GM12878 (cell line): ENCODE results near the gene TBC1D2B. TPM values are rescaled to one million over a fixed set of nuclear protein-coding genes. Genes with fewer than 3 reads are reported as not detected.

ENCODE experiments used
- ATAC-seq: fragments of 200-7000 bp; cut with Tn5 transposase; 3 replicates; pipeline ENCODE4 v1.9.1; 2020; ENCODE audit warnings: mild to moderate bottlenecking, moderate library complexity
- BruUV-seq: library from RNA; stranded (reverse); fragments of 400-500 nt; replicated peaks from 2 replicates; lab custom pipeline; 2021; lab: Mats Ljungman, UMichigan
- CTCF ChIA-PET: fragments of 300-600 bp; sonication (Branson Sonifier 250); formaldehyde crosslinking; extraction: SDS; loops from one replicate; lab custom pipeline; 2021; ENCODE audit warnings: inconsistent platforms; lab: Yijun Ruan, JAX
- POLR2A ChIA-PET: fragments of 350-600 bp; formaldehyde crosslinking; extraction: SDS; loops from one replicate; lab custom pipeline; 2021; ENCODE audit warnings: inconsistent platforms; lab: Charles Lee
- RAD21 ChIA-PET: fragments of 300-600 bp; sonication (Branson Sonifier 250); formaldehyde crosslinking; loops from one replicate; lab custom pipeline; 2023; ENCODE audit warnings: antibody characterized with exemption; ENCODE audit not compliant: unreplicated experiment; lab: Charles Lee
- SMC1A ChIA-PET: fragments of 300-600 bp; sonication (Branson Sonifier 250); formaldehyde crosslinking; loops from one replicate; lab custom pipeline; 2023; ENCODE audit not compliant: unreplicated experiment, uncharacterized antibody; lab: Charles Lee
- DNase-seq: peaks from one replicate; pipeline ENCODE4 v3.0.0-alpha.2; 2011; ENCODE audit warnings: low read depth, low spot score
- FAIRE-seq: peaks from 3 replicates; lab custom pipeline; 2011; peaks lifted over from hg19 to GRCh38; lab: Jason Lieb, UNC
- H2AFZ ChIP-seq: 2 replicates; pipeline ENCODE4 v1.6.0; 2011; ENCODE audit warnings: low read depth, low read length, control low read depth; ENCODE audit not compliant: control insufficient read depth
- H3K27ac ChIP-seq: 2 replicates; pipeline ENCODE4 v1.5.1; 2011; ENCODE audit warnings: control low read depth; ENCODE audit not compliant: control insufficient read depth, insufficient read depth
- H3K27me3 ChIP-seq, 2 experiments: replicated peaks in 1 of 2; 2 replicates each; pipeline versions ENCODE4 v1.6.0 to v1.6.1; 2011; ENCODE audit warnings: low read length in 1 of 2; ENCODE audit not compliant: control insufficient read depth in 2 of 2, insufficient read depth in 2 of 2
- H3K36me3 ChIP-seq, 2 experiments: 2 replicates each; pipeline ENCODE4 v1.5.1; 2011; ENCODE audit warnings: low read length in 1 of 2; ENCODE audit not compliant: control insufficient read depth in 2 of 2, insufficient read depth in 2 of 2
- H3K4me1 ChIP-seq: 2 replicates; pipeline ENCODE4 v1.6.1; 2011; ENCODE audit warnings: mild to moderate bottlenecking, low read length, moderate library complexity, mixed read lengths; ENCODE audit not compliant: control insufficient read depth, insufficient read depth
- H3K4me2 ChIP-seq: 2 replicates; pipeline ENCODE4 v1.6.0; 2011; ENCODE audit warnings: control low read depth; ENCODE audit not compliant: control insufficient read depth, insufficient read depth
- H3K4me3 ChIP-seq: fragments of 200-600 bp; sonication (generic); 2 replicates; pipeline ENCODE4 v1.5.1; 2016
- H3K79me2 ChIP-seq: 2 replicates; pipeline ENCODE4 v1.6.0; 2011; ENCODE audit warnings: low read length; ENCODE audit not compliant: control insufficient read depth, insufficient read depth
- H3K9ac ChIP-seq: 2 replicates; pipeline ENCODE4 v1.8.0; 2011; ENCODE audit warnings: low read length, control low read depth, mixed read lengths; ENCODE audit not compliant: control insufficient read depth, insufficient read depth
- H3K9me3 ChIP-seq: replicated peaks from 3 replicates; pipeline ENCODE4 v1.5.1; 2011; ENCODE audit warnings: mild to moderate bottlenecking, low read length; ENCODE audit not compliant: control insufficient read depth, insufficient read depth
- H4K20me1 ChIP-seq: 2 replicates; pipeline ENCODE4 v1.6.0; 2011; ENCODE audit not compliant: control insufficient read depth, insufficient read depth
- ATF7 ChIP-seq: fragments of 450-650 bp; IDR thresholded peaks from 2 replicates; pipeline ENCODE4 v1.6.1; 2016; ENCODE audit warnings: low read depth, mild to moderate bottlenecking
- E2F4 ChIP-seq: IDR thresholded peaks from 2 replicates; pipeline ENCODE4 v1.6.1; 2012; ENCODE audit warnings: low read depth, low read length, improper control_type of control experiment
- GATAD2B ChIP-seq: fragments of 450-650 bp; conservative IDR thresholded peaks from 2 replicates; pipeline ENCODE4 v1.6.1; 2017; ENCODE audit warnings: low read depth, mild to moderate bottlenecking, moderate library complexity
- IKZF2 ChIP-seq, 2 experiments: fragments of 450-650 bp; IDR thresholded peaks; 2 replicates each; pipeline ENCODE4 v1.6.1; 2017; ENCODE audit warnings: mild to moderate bottlenecking in 2 of 2, moderate library complexity in 2 of 2
- MEF2A ChIP-seq: IDR thresholded peaks from 2 replicates; pipeline ENCODE4 v1.6.1; 2011; ENCODE audit warnings: low read depth, mild to moderate bottlenecking, low read length, moderate library complexity; ENCODE audit not compliant: insufficient read depth
- MLLT1 ChIP-seq: fragments of 450-650 bp; IDR thresholded peaks from 2 replicates; pipeline ENCODE4 v1.6.1; 2016; ENCODE audit warnings: mild to moderate bottlenecking
- MYC ChIP-seq: IDR thresholded peaks from 2 replicates; pipeline ENCODE4 v1.6.1; 2011; ENCODE audit warnings: mild to moderate bottlenecking, low read length, moderate library complexity, inconsistent platforms; ENCODE audit not compliant: insufficient read depth, insufficient replicate concordance, insufficient read length, severe bottlenecking
- NFYB ChIP-seq: IDR thresholded peaks from 2 replicates; pipeline ENCODE4 v1.6.1; 2011; ENCODE audit warnings: low read depth, mild to moderate bottlenecking, low read length, improper control_type of control experiment, moderate library complexity; ENCODE audit not compliant: insufficient read depth
- NR2F1 ChIP-seq: fragments of 450-650 bp; conservative IDR thresholded peaks from 2 replicates; pipeline ENCODE4 v1.6.1; 2017; ENCODE audit warnings: mild to moderate bottlenecking
- PAX8 ChIP-seq: fragments of 450-650 bp; IDR thresholded peaks from 2 replicates; pipeline ENCODE4 v1.6.1; 2017; ENCODE audit warnings: mild to moderate bottlenecking, moderate library complexity
- PBX3 ChIP-seq: IDR thresholded peaks from 2 replicates; pipeline ENCODE4 v1.6.1; 2011; ENCODE audit warnings: mild to moderate bottlenecking, low read depth, low read length, moderate library complexity; ENCODE audit not compliant: insufficient replicate concordance
- PML ChIP-seq: IDR thresholded peaks from 2 replicates; pipeline ENCODE4 v1.6.1; 2012; ENCODE audit warnings: low read length, inconsistent platforms
- RAD21 ChIP-seq: IDR thresholded peaks from 2 replicates; pipeline ENCODE4 v1.6.1; 2011; ENCODE audit warnings: mild to moderate bottlenecking, low read depth, low read length, moderate library complexity; ENCODE audit not compliant: insufficient read depth
- SMC3 ChIP-seq: IDR thresholded peaks from 2 replicates; pipeline ENCODE4 v1.6.1; 2011; ENCODE audit warnings: low read length, improper control_type of control experiment, borderline replicate concordance
- SREBF2 ChIP-seq: IDR thresholded peaks from 2 replicates; pipeline ENCODE4 v1.6.1; 2012; ENCODE audit warnings: mild to moderate bottlenecking, low read length
- TCF12 ChIP-seq: IDR thresholded peaks from 2 replicates; pipeline ENCODE4 v1.6.1; 2011; ENCODE audit warnings: low read depth, mild to moderate bottlenecking, low read length
- ZNF217 ChIP-seq: fragments of 450-650 bp; IDR thresholded peaks from 2 replicates; pipeline ENCODE4 v1.6.1; 2017; ENCODE audit warnings: antibody characterized with exemption, mild to moderate bottlenecking
- ZNF687 ChIP-seq: fragments of 450-650 bp; IDR thresholded peaks from 2 replicates; pipeline ENCODE4 v1.6.1; 2017; ENCODE audit warnings: mild to moderate bottlenecking, moderate library complexity
- WGBS: methylation state at CpG from one replicate; pipeline ENCODE4 v1.1.6; 2016; ENCODE audit warnings: low lambda C conversion rate; ENCODE audit not compliant: insufficient replicate concordance, insufficient coverage; ENCODE audit errors: missing lambda C conversion rate; 5-methylcytosine and 5-hydroxymethylcytosine counted together
- in situ Hi-C: fragments of 300-500 bp; cut with MboI; formaldehyde crosslinking; loops from 9 replicates; pipeline ENCODE4 v1.14.3; 2018; ENCODE audit warnings: mixed read lengths
- intact Hi-C: fragments of 100-400 bp; cut with micrococcal nuclease; formaldehyde crosslinking; loops from one replicate; pipeline ENCODE4 v1.14.2; 2022; ENCODE audit not compliant: unreplicated experiment
- polyA plus RNA-seq, 11 experiments: library from polyadenylated mRNA; depleted of rRNA in 4 of 11; unstranded in 6 of 11; stranded (reverse) in 5 of 11; fragments of >200 nt; fragmentation: Nextera tagmentation in 4 of 11; fragmentation: Illumina TruSeq in 1 of 11; extraction: Ambion mirVana in 4 of 11; extraction: Trizol in 1 of 11; gene quantifications; 1 replicate in 1 of 11; 2 replicates in 10 of 11; pipeline versions ENCODE4 v1.2.1 to v1.2.3, GENCODE V29; 2011 to 2016; ENCODE audit warnings: inconsistent platforms in 2 of 11, missing spikeins in 2 of 11, low read depth in 1 of 11
- total RNA-seq, 4 experiments: library from RNA; depleted of rRNA in 3 of 4; stranded (reverse); fragments of >200 nt in 3 of 4; fragmentation: Illumina TruSeq in 1 of 4; extraction: Trizol in 1 of 4; gene quantifications; 2 replicates each; pipeline versions ENCODE4 v1.2.1 to v1.2.3, GENCODE V29; 2013 to 2021

The TBC1D2B gene
- total and polyA plus RNA-seq, 10 of the 15 experiments (the other 5 are each of a cell fraction or from before 2014, with no cell fraction given) = 1.3 to 53.4 (median 19.4) TPM

- peaks cover 8 to 20% of the 10 kb centered on the region in 2 experiments for H3K36me3 ChIP-seq
- no peak overlapping the region for H3K4me3 ChIP-seq
- ChIA-PET POLR2A (interaction anchor here (1.1 kb wide), 1 partner anchor 109 kb away, joined by 3 read pairs; no protein-coding TSS in a partner anchor), CTCF (interaction anchor here (0.6 to 3.7 kb wide), 17 partner anchors 13 to 241 kb away, joined by 3 to 72 read pairs (median 5); no protein-coding TSS in a partner anchor), RAD21 (interaction anchor here (0.6 to 2.4 kb wide), 8 partner anchors 51 to 240 kb away, joined by 3 to 25 read pairs (median 3); no protein-coding TSS in a partner anchor), SMC1A (interaction anchor here (1.1 to 3.3 kb wide), 4 partner anchors 20 to 109 kb away, joined by 3 to 29 read pairs (median 4); no protein-coding TSS in a partner anchor)
- 84% methylated on average over 15 of the region's 15 CpGs for WGBS
- H3K4me1 ChIP-seq = peaks cover 9% of the 10 kb centered on the region
- H3K9me3 ChIP-seq = no peaks in the 10 kb centered on the region
- H3K9ac ChIP-seq = no peak overlapping the region
- H3K4me2 ChIP-seq = no peak overlapping the region
- H3K27ac ChIP-seq = no peak overlapping the region
- no peak overlapping the region for H2AFZ ChIP-seq
- H3K27me3 ChIP-seq = no peaks in the 10 kb centered on the region
- no TSS peak for BruUV-seq
- DNase-seq = no peak
- intact Hi-C loops (no loop called here), in situ Hi-C loops (no loop called here)
- no peaks in the 10 kb centered on the region for H4K20me1 ChIP-seq
- no peaks in the 10 kb centered on the region for H3K79me2 ChIP-seq
- no peak for ATAC-seq
- FAIRE-seq = no peak
- no peak for TF ChIP-seq PAX8
- TF ChIP-seq PBX3 = no peak
- no peak for TF ChIP-seq GATAD2B
- no peak for TF ChIP-seq MEF2A
- TF ChIP-seq MYC = no peak
- no peak for TF ChIP-seq E2F4
- TF ChIP-seq IKZF2 (IDR thresholded peaks at IDR 0.05) = no peak
- TF ChIP-seq MLLT1 = no peak
- TF ChIP-seq ZNF217 = no peak
- no peak for TF ChIP-seq ATF7
- TF ChIP-seq PML = no peak
- no peak for TF ChIP-seq ZNF687
- no peak for TF ChIP-seq TCF12
- no peak for TF ChIP-seq NFYB
- TF ChIP-seq SREBF2 = no peak
- no peak for TF ChIP-seq RAD21
- TF ChIP-seq NR2F1 = no peak
- TF ChIP-seq SMC3 = no peak
Measured at GRCh38 chr15:77999486-77999885, 78.0 kb downstream of the TBC1D2B start.
